Fibroblast of pulmonary artery (primary cell): ENCODE measurements around the gene MACROD2.

Experiments used
- DNase-seq: peaks from one replicate; pipeline ENCODE4 v3.0.0-alpha.2; 2010; ENCODE audit warnings: low read depth
- H3K4me3 ChIP-seq: replicated peaks from 2 replicates; pipeline ENCODE4 v1.5.1; 2011; ENCODE audit warnings: low read depth, mild to moderate bottlenecking, control low read depth, low read length, moderate library complexity
- CTCF ChIP-seq: IDR thresholded peaks from 2 replicates; pipeline ENCODE4 v1.5.1; 2011; ENCODE audit warnings: mild to moderate bottlenecking, control low read depth, low read length, inconsistent platforms; ENCODE audit errors: missing control alignments

The MACROD2 gene

GRCh38 chr20:14313341-14314020 lies 318.2 kb downstream of the MACROD2 start:
- no peak for TF ChIP-seq CTCF

GRCh38 chr20:14319704-14320103 lies 324.4 kb downstream of the MACROD2 start:
- TF ChIP-seq CTCF, result no peak
- DNase-seq, result no peak
- no peak overlapping the region for H3K4me3 ChIP-seq

More at GRCh38 chr20:14313341-14314020, 318.2 kb downstream of the MACROD2 start:
- no peak for DNase-seq
- no peak overlapping the region for H3K4me3 ChIP-seq

GRCh38 chr20:14331646-14332045 lies 336.3 kb downstream of the MACROD2 start:
- H3K4me3 ChIP-seq, result no peak overlapping the region
- TF ChIP-seq CTCF, result no peak
- DNase-seq, result no peak

GRCh38 chr20:14332866-14333265 lies 337.6 kb downstream of the MACROD2 start:
- DNase-seq, result no peak
- H3K4me3 ChIP-seq, result no peak overlapping the region
- no peak for TF ChIP-seq CTCF

- no peak for TF ChIP-seq CTCF
- no peak overlapping the region for H3K4me3 ChIP-seq
- no peak for DNase-seq
These were observed 338.4 kb downstream of the MACROD2 start for GRCh38 chr20:14333721-14334120.

- H3K4me3 ChIP-seq, result no peak overlapping the region
- peak; percentile 70 for DNase-seq
- peak; percentile 51 for TF ChIP-seq CTCF
These were observed 339.1 kb downstream of the MACROD2 start for GRCh38 chr20:14334306-14334930.

GRCh38 chr20:14335052-14335451 lies 339.7 kb downstream of the MACROD2 start:
- no peak for TF ChIP-seq CTCF
- no peak for DNase-seq
- peak overlapping the region; percentile 59 for H3K4me3 ChIP-seq
